Heart right ventricle (tissue), 16 donors: ENCODE results near the gene FAM136A. TPM values are rescaled to one million over a fixed set of nuclear protein-coding genes. Genes with fewer than 3 reads are reported as not detected.

ENCODE experiments used
- ATAC-seq, 8 donors: fragments of 200-7000 bp; cut with Tn5 transposase; one replicate each; pipeline ENCODE4 v1.9.1; 2020; ENCODE audit warnings: mild to moderate bottlenecking in 8 of 8, moderate library complexity in 8 of 8, moderate number of reproducible peaks in 1 of 8
- DNase-seq, 2 donors: peaks; one replicate each; pipeline ENCODE4 v3.0.0-alpha.2; 2020
- H3K27ac ChIP-seq, 10 donors: fragments of 200-600 bp; sonication (generic) in 2 of 10; one replicate each; pipeline versions ENCODE4 v1.5.0 to v1.8.0; 2020 to 2022; ENCODE audit warnings: mild to moderate bottlenecking in 3 of 10
- H3K27me3 ChIP-seq, 7 donors: fragments of 200-600 bp; one replicate each; pipeline ENCODE4 v1.8.0; 2021 to 2022; ENCODE audit warnings: mild to moderate bottlenecking in 2 of 7
- H3K36me3 ChIP-seq, 9 donors: fragments of 200-600 bp; sonication (generic) in 1 of 9; one replicate each; pipeline versions ENCODE4 v1.5.0 to v1.8.0; 2020 to 2022; ENCODE audit warnings: mild to moderate bottlenecking in 2 of 9
- H3K4me1 ChIP-seq, 9 donors: fragments of 200-600 bp; sonication (generic) in 1 of 9; one replicate each; pipeline versions ENCODE4 v1.5.0 to v1.8.0; 2020 to 2022; ENCODE audit warnings: mild to moderate bottlenecking in 4 of 9
- H3K4me3 ChIP-seq, 10 donors: fragments of 200-600 bp; sonication (generic) in 2 of 10; one replicate each; pipeline versions ENCODE4 v1.5.0 to v1.8.0; 2020 to 2022; ENCODE audit warnings: mild to moderate bottlenecking in 7 of 10, moderate library complexity in 2 of 10
- H3K9me3 ChIP-seq, 11 donors: fragments of 200-600 bp in 10 of 11; sonication (generic) in 2 of 11; one replicate each; pipeline versions ENCODE4 v1.5.0 to v1.8.0; 2013 to 2022; ENCODE audit warnings: mild to moderate bottlenecking in 2 of 11, control low read depth in 1 of 11, moderate library complexity in 1 of 11
- WGBS, 2 donors: extraction: QIAGEN DNeasy Blood & Tissue Kit; methylation state at CpG; one replicate each; pipeline ENCODE4 v1.1.7; 2013; ENCODE audit warnings: inconsistent platforms in 1 of 2; 5-methylcytosine and 5-hydroxymethylcytosine counted together
- intact Hi-C, 10 donors: fragments of 100-400 bp; cut with DNase I; formaldehyde crosslinking; loops; one replicate each; pipeline versions ENCODE4 v1.11.1 to v1.14.2; 2022
- long read RNA-seq, 3 donors: library from polyadenylated mRNA; unstranded; transcript quantifications; one replicate each; pipeline ENCODE4 v2.0.0, GENCODE V29; 2020 to 2021
- polyA plus RNA-seq, 2 donors: library from polyadenylated mRNA; stranded (reverse); fragments of 200-250 nt; gene quantifications; one replicate each; pipeline ENCODE4 v1.2.3, GENCODE V29; 2013
- total RNA-seq, 10 donors: library from RNA; stranded (reverse); fragmentation: NEBNext Ultra II Directional in 3 of 10; extraction: Animal tissue kit (Norgen Biotek cat#: 25700) in 3 of 10; gene quantifications; one replicate each; pipeline versions ENCODE4 v1.2.1 to v1.2.4, GENCODE V29; 2021 to 2023
- TF ChIP-seq, protein P1 (sequence below), 9 donors: fragments of 200-600 bp; sonication (generic) in 2 of 9; IDR thresholded peaks; one replicate each; pipeline versions ENCODE4 v1.5.0 to v1.8.0; 2021 to 2022; ENCODE audit warnings: antibody characterized with exemption in 9 of 9, mild to moderate bottlenecking in 5 of 9, moderate library complexity in 1 of 9
- donor health status: Arrhythmogenic right ventricular cardiomyopathy.
- donor health status: ischemic (EF 13 %, LVEDD 7.1; RV severe dilation, severe dysfunction).
- donor health status: healthy with polysubstance abuse.
- donor health status: DM: no; HTN: yes; CAD: no.
- donor health status: DM: no; HTN: no; CAD: no.
- donor health status: ischemic (EF 25% LVEDD 6.9; RV normal size, moderate dysfunction).
- donor health status: ischemic (EF 25% LVEDD 5.7; RV mildly dilated, moderate dysfunction).
- donor health status: healthy.
- donor health status: DM: yes; HTN: yes; CAD: no.
- donor health status: Ischemic cardiomyopathy.
- donor health status: ischemic (EF 35%, LVEDD 5.7; RV mildly dilated, moderate dysfunction).
- donor health status: nonischemic (EF 11% LVEDD 7.7; RV severe dilation, severe dysfunction).
- donor health status: DM: yes; HTN: yes; CAD: no.
- donor health status: PGD.
- donor health status: ischemic (EF 29% LVEDD 5.4; RV normal size, mild dysfunction).
- donor health status: nonischemic (EF 23%, LVEDD 6.1; RV moderate dilation, normal function).

Gene FAM136A
- total RNA-seq (10 to 100 TPM; 17.6 to 26.9 (median 21.0) TPM), polyA plus RNA-seq (10 to 100 TPM; 18.3 to 29.2 TPM)
- long read RNA-seq, donor 1, transcript FAM136A-201 (3 exons, 1,810 nt) = major isoform, 24 of 29 reads
- long read RNA-seq, donor 1, partial matches to known transcripts = 0 of 29 reads
- long read RNA-seq, donor 1, other reads (novel, unspliced or antisense) = 3 of 29 reads
- long read RNA-seq, donor 2, transcript FAM136A-201 (3 exons, 1,810 nt) = major isoform, 38 of 43 reads
- long read RNA-seq, donor 2, partial matches to known transcripts = 1 of 43 reads
- long read RNA-seq, donor 2, other reads (novel, unspliced or antisense) = 3 of 43 reads
- long read RNA-seq, donor 3, transcript FAM136A-201 (3 exons, 1,810 nt) = major isoform, 119 of 127 reads
- long read RNA-seq, donor 3, partial matches to known transcripts = 5 of 127 reads
- long read RNA-seq, donor 3, other reads (novel, unspliced or antisense) = 2 of 127 reads

DNA sequence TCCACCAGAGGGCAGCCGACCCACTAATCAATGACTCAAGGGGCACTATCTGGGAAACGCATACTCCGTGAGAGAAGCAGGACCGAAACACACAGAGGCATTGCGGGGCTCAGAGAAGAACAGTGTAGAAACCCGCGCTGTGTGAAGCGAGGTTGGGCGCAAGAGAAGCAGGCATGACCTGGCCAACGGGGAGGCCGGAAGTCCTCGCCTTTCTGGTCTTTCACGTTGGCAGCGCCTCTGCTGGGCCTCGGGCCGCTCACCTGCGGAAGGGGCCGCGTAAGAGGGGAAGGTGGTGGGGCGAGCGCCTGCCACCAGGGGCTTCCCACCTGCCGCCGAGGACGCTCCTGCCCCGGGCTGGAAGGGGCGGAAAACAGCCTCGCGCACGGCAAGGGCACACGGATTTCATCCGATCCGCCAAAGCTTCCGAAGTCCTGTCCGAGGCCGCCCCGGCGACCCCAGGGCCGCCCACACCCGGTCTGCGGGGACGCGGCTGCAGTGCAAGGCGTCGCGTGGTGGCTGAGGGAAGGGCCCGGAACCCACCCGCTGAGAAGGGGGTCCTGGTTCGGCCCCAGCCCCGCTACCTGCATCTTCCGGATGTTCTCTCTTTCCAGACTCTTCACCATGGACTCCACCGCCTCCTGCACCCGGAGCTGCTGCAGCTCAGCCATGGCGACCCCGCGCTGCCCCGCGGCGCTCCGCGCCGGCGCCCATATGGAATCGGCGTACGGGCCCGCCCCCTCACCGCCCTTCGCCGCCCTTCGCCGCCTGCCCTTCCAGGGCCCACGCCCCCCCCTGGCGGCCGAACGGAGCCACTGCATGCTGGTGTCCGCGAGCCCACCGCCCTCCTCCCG, at the start of gene FAM136A:
TSS of gene FAM136A (minus strand) at position 724 of the 851 bp plus-strand sequence. CDS start at position 668, 56 bp downstream.
- intact Hi-C loops = loop anchor here in 8 of 10 donors (1.0 to 10.0 kb wide), 5 partner anchors 107 to 389 kb away; partner anchors contain the start of gene C2orf42 (in 1 of the 8)
- TF ChIP-seq, protein P1, sequence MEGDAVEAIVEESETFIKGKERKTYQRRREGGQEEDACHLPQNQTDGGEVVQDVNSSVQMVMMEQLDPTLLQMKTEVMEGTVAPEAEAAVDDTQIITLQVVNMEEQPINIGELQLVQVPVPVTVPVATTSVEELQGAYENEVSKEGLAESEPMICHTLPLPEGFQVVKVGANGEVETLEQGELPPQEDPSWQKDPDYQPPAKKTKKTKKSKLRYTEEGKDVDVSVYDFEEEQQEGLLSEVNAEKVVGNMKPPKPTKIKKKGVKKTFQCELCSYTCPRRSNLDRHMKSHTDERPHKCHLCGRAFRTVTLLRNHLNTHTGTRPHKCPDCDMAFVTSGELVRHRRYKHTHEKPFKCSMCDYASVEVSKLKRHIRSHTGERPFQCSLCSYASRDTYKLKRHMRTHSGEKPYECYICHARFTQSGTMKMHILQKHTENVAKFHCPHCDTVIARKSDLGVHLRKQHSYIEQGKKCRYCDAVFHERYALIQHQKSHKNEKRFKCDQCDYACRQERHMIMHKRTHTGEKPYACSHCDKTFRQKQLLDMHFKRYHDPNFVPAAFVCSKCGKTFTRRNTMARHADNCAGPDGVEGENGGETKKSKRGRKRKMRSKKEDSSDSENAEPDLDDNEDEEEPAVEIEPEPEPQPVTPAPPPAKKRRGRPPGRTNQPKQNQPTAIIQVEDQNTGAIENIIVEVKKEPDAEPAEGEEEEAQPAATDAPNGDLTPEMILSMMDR (IDR thresholded peaks at IDR 0.05) = peak; percentile 95 to 99 (median 97)
- 0 to 1% methylated on average over 74 to 79 of the region's 79 CpGs for WGBS, 2 donors

DNA sequence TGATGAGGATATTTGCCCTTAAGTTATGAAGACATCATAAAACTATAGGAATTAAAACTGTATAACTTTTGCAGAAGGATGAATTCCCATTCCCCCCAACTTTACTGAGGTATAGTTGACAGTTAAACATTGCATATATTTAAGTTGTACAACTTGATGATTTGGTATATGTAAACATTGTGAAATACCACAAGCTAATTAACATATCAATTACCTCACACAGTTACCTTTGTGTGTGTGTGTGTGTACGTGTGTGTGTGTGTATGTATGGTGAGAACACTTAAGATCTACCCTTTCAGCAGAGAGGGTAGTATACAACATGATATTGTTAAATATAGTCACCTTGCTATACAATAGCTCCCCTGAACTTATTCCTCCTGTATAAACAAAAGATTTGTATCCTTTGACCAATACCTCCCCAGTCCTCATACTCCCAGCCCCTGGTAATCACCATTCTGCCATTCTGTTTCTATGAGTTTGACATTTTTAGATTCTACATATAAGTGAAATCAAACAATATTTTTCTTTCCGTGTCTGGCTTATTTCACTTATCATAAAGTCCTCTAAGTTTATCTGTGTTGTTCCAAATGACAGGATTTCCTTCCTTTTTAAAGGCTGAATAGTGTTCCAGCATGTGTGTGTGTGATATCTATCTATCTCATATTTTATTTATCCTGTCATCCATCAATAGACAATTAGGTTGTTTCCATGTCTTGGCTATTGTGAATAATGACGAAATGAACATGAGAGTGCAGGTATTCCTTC, 48.2 kb upstream of the FAM136A start:
- Histone ChIP-seq H3K27ac (no peak overlapping the region), H3K36me3 (no peaks in the 10 kb centered on the region), H3K4me1 (no peaks in the 10 kb centered on the region), H3K9me3 (no peaks in the 10 kb centered on the region), H3K4me3 (no peak overlapping the region), H3K27me3 (peaks cover 0 to 41% (median 16%) of the 10 kb centered on the region in 7 donors)
- ATAC-seq = no peak
- intact Hi-C loops = loop anchor here in 5 of 10 donors (10.0 kb wide), 3 partner anchors 205 to 435 kb away; partner anchors contain the start of gene TGFA (in 1 of the 5)
- 68 to 81% methylated on average over 3 of the region's 3 CpGs for WGBS, 2 donors
- no peak for DNase-seq
- TF ChIP-seq, protein P1 (IDR thresholded peaks at IDR 0.05) = no peak

More for the DNA sequence above, at the start of gene FAM136A:
- ATAC-seq = peak; percentile 95 to 97 (median 96)
- H3K36me3 ChIP-seq = peaks cover 0 to 41% (median 8%) of the 10 kb centered on the region in 9 donors
- no peaks in the 10 kb centered on the region for H3K27me3 ChIP-seq
- peak; percentile 81 to 88 for DNase-seq
- H3K27ac ChIP-seq = peak within 1 kb of the TSS; percentile 33 to 94 (median 90)
- H3K9me3 ChIP-seq = no peaks in the 10 kb centered on the region
- peak within 1 kb of the TSS; percentile 68 to 100 (median 98) for H3K4me3 ChIP-seq
- H3K4me1 ChIP-seq = peaks cover 0 to 15% (median 13%) of the 10 kb centered on the region in 9 donors

DNA sequence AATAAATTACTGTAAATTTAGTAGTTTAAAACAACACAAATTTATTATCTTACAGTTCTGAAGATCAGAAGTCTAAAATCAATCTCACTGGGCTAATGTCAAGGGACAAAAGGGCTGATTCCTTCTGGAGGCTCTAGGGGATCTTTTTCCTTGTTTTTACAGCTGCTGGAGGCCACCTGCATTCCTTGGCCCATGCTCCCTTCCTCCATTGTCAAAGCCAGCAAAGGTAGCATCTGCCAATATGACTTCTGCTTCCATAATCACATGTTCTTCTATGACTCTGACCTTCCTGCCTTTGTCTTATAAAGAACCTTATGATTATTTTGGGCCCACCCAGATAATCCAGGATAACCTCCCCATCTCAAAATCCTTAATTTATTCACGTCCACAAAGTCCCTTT, 46.0 kb upstream of the FAM136A start:
- Histone ChIP-seq H3K9me3 (no peaks in the 10 kb centered on the region), H3K27ac (no peak overlapping the region), H3K4me3 (no peak overlapping the region), H3K36me3 (no peaks in the 10 kb centered on the region), H3K4me1 (no peaks in the 10 kb centered on the region), H3K27me3 (peaks cover 0 to 39% (median 24%) of the 10 kb centered on the region in 7 donors)
- intact Hi-C loops = loop anchor here in 5 of 10 donors (10.0 kb wide), 3 partner anchors 207 to 437 kb away; partner anchors contain the start of gene TGFA (in 1 of the 5)
- no peak for ATAC-seq
- TF ChIP-seq, protein P1 (IDR thresholded peaks at IDR 0.05) = no peak
- 46 to 63% methylated on average over 1 of the region's 1 CpG for WGBS, 2 donors
- no peak for DNase-seq
